ENCODE measurements around the gene PDGFB.

- no peak for TF ChIP-seq CTCF (IDR thresholded peaks at IDR 0.05; ENCODE audit: low read depth, low read length)
- TF ChIP-seq EZH2phosphoT487 (IDR thresholded peaks at IDR 0.05; ENCODE audit: low read depth): no peak
Measured at GRCh38 chr22:39244496-39245129, at the start of gene PDGFB.
